Spleen (tissue), 7 donors: ENCODE data around the gene RB1.

Source experiments
- POLR2A ChIP-seq, 3 donors: fragments of 450-650 bp; IDR thresholded peaks; one replicate each; pipeline ENCODE4 v1.5.1; 2017; ENCODE audit warnings: antibody characterized with exemption in 3 of 3, mild to moderate bottlenecking in 1 of 3
- TF ChIP-seq, protein P1 (sequence below), 11 experiments: fragments of 200-600 bp in 7 of 11; fragments of 450-650 bp in 4 of 11; sonication (generic) in 4 of 11; IDR thresholded peaks in 8 of 11; conservative IDR thresholded peaks in 3 of 11; 1 replicate in 7 of 11; 2 replicates in 4 of 11; pipeline versions ENCODE4 v1.4.0 to v1.8.0; 2016 to 2021; ENCODE audit warnings: antibody characterized with exemption in 11 of 11, inconsistent platforms in 4 of 11, mild to moderate bottlenecking in 1 of 11
- donor health status: DM: no; HTN: no; CAD: no; lungs with moderate emphysema.
- donor health status: DM: no; HTN: no; CAD: no.
- donor health status: DM: no; HTN: no; CAD: no.

GRCh38 chr13:48491423-48492095, 188.0 kb downstream of the RB1 start:
- no peak for TF ChIP-seq POLR2A (IDR thresholded peaks at IDR 0.05)
- TF ChIP-seq, protein P1, sequence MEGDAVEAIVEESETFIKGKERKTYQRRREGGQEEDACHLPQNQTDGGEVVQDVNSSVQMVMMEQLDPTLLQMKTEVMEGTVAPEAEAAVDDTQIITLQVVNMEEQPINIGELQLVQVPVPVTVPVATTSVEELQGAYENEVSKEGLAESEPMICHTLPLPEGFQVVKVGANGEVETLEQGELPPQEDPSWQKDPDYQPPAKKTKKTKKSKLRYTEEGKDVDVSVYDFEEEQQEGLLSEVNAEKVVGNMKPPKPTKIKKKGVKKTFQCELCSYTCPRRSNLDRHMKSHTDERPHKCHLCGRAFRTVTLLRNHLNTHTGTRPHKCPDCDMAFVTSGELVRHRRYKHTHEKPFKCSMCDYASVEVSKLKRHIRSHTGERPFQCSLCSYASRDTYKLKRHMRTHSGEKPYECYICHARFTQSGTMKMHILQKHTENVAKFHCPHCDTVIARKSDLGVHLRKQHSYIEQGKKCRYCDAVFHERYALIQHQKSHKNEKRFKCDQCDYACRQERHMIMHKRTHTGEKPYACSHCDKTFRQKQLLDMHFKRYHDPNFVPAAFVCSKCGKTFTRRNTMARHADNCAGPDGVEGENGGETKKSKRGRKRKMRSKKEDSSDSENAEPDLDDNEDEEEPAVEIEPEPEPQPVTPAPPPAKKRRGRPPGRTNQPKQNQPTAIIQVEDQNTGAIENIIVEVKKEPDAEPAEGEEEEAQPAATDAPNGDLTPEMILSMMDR (IDR thresholded peaks at IDR 0.05 in 8 of 11, conservative IDR thresholded peaks at IDR 0.05 in 3 of 11) = no peak
